Left ventricle myocardium superior (tissue), 1 donor: ENCODE measurements around the gene C1R. TPM values are rescaled to one million over a fixed set of nuclear protein-coding genes. Genes with fewer than 3 reads are reported as not detected.

Source experiments
- ATAC-seq: fragments of 200-7000 bp; cut with Tn5 transposase; one replicate; pipeline ENCODE4 v1.9.1; 2020; ENCODE audit warnings: mild to moderate bottlenecking, moderate library complexity
- DNase-seq: peaks from one replicate; pipeline ENCODE4 v3.0.0-alpha.2; 2020
- intact Hi-C: fragments of 100-400 bp; cut with micrococcal nuclease; formaldehyde crosslinking; loops from one replicate; pipeline ENCODE4 v1.11.0; 2022
- long read RNA-seq: library from polyadenylated mRNA; unstranded; transcript quantifications from one replicate; pipeline ENCODE4 v2.0.0, GENCODE V29; 2021
- total RNA-seq: library from RNA; stranded (reverse); fragmentation: NEBNext Ultra II Directional; extraction: Animal tissue kit (Norgen Biotek cat#: 25700); gene quantifications from one replicate; pipeline ENCODE4 v1.2.1, GENCODE V29; 2021
- donor health status: DM: no; HTN: yes; CAD: no; lungs with severe emphysema.

The C1R gene
- total RNA-seq = 142 TPM
- long read RNA-seq, transcript C1R-215 (11 exons, 2,508 nt) = major isoform, 103 of 191 reads
- long read RNA-seq, partial matches to known transcripts = 78 of 191 reads
- long read RNA-seq, other reads (novel, unspliced or antisense) = 8 of 191 reads

DNA sequence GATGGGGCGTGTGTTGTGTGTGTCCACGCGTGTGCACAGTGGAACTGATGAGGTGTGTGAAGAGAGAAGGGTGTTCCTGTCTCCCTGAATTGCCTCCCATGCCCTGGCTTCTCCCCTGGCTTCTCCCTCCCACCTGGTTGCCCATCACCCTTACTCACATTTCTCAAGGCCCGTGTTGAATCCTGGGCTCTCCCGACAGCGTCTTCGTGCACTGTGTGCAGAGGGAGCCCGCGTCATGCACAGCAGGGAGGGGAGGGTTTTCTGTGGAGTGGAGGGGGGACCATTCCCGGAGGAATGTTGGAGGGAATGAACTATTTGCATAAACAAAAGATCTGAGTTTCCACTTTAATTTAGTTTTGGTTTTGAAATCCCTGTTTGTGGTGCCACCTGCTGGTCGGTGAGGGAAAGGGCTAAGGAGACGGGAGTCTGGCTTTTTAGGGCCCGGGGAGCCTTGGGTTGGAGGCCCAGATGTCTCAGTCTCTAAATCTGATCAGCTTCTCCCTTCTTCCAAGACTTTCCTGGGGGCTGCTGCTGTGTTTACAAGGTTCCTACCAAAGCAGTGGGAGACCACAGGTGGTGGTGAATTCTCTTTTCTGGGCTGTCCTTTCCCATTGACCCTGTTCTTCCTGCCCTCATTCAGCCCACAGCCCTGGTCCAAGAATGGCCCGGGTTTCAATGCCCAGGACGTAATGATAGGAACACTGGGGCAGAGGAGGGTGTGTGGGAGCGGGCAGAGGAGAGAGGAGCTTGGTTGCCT, at the start of gene C1R:
Gene C1R (minus strand): TSS at position 217 of the 757 bp plus-strand sequence. CDS start 57 bp downstream, at position 160.
- ATAC-seq (peak; percentile 85), DNase-seq (peak; percentile 78)
- intact Hi-C loops = no loop called here

GRCh38 chr12:7141351-7142005, 49.2 kb upstream of the C1R start:
- DNase-seq = no peak
- intact Hi-C loops = no loop called here
- ATAC-seq = no peak

- intact Hi-C loops = no loop called here
- DNase-seq (no peak), ATAC-seq (no peak)
Observed at GRCh38 chr12:7139200-7139599, 47.0 kb upstream of the C1R start.

- ATAC-seq (no peak), DNase-seq (no peak)
- intact Hi-C loops = no loop called here
Observed at GRCh38 chr12:7137908-7138307, 45.7 kb upstream of the C1R start.

GRCh38 chr12:7136676-7137075, 44.4 kb upstream of the C1R start:
- DNase-seq = no peak
- intact Hi-C loops = no loop called here

GRCh38 chr12:7136071-7136470, 43.8 kb upstream of the C1R start:
- ATAC-seq (no peak), DNase-seq (no peak)
- intact Hi-C loops = no loop called here

More at GRCh38 chr12:7136676-7137075, 44.4 kb upstream of the C1R start:
- ATAC-seq = no peak

DNA sequence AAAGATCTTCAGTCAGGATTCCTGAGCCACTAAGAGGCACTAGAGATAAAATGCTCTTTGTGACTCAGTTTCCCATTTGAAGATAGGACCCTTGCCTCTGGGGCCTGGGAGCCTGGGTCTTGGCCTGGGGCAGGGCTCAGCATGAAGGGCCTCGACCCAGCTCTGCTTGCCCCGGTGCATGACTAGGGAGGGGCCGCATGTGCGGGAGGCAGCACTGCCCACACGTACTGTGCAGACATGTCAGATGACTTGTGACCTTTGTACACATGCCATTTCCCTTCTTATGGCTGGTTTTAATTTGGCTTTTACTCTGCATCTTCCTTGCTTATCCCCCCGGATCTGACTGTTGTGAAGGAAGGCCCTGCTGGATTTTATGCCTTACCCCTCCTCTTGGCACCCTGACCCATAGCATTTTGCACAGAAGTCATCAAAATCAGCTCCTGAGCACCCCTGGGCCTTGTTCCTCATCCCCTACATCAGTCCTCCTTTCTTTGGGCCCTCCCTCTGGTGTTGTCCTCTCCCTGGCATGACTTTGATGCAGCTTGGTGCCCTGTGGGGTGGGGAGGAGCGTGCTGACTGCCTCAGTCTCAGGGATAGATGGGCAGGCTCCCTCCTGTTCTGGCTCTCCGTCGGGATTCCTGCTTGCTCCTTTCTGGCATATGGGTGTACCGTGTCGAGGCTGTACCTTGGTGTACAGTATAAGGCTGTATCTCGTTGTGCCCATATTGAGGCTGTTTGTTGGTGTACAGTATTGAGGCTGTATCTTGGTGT, 42.3 kb upstream of the C1R start:
- intact Hi-C loops = no loop called here
- ATAC-seq (no peak), DNase-seq (no peak)

DNA sequence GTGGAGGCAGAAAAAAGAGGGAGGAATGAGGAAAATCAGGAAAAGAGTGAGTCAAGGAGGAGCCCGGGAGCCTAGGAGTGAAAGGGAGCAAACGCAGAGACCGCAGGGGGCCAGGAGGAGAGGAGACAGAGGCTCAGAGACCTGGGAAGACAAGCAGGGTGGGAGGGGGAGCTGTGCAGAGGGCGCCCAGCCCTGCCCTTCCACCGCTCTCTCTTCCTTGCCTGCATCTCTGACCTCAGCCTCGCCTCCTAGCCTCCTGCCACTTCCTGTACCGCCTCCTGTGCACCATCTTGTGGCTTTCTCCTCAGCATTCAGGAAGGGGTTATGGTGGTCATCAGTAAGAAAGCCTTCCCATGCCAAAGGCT, 39.2 kb upstream of the C1R start:
- DNase-seq = no peak
- ATAC-seq = no peak
- intact Hi-C loops = no loop called here

- DNase-seq (peak; percentile 56), ATAC-seq (peak; percentile 61)
- intact Hi-C loops = no loop called here
Observed at GRCh38 chr12:7130701-7131501, 38.7 kb upstream of the C1R start.

- DNase-seq = peak; percentile 80
- ATAC-seq = peak; percentile 85
- intact Hi-C loops = no loop called here
Observed at GRCh38 chr12:7129872-7130691, 37.8 kb upstream of the C1R start, which contains the start of gene CLSTN3. TSS of gene CLSTN3 (plus strand) at chr12:7130371. CDS start at chr12:7130649, 278 bp downstream.

- ATAC-seq (no peak), DNase-seq (no peak)
- intact Hi-C loops = no loop called here
Observed at GRCh38 chr12:7129287-7129871, 37.1 kb upstream of the C1R start.

- DNase-seq (no peak), ATAC-seq (no peak)
- intact Hi-C loops = no loop called here
Observed at GRCh38 chr12:7128681-7129286, 36.5 kb upstream of the C1R start, which contains the start of gene RBP5. TSS of gene RBP5 (minus strand) at chr12:7128889. CDS start at chr12:7128775, 114 bp downstream.

- DNase-seq (no peak), ATAC-seq (no peak)
- intact Hi-C loops = no loop called here
Observed at GRCh38 chr12:7127916-7128626, 35.8 kb upstream of the C1R start.

DNA sequence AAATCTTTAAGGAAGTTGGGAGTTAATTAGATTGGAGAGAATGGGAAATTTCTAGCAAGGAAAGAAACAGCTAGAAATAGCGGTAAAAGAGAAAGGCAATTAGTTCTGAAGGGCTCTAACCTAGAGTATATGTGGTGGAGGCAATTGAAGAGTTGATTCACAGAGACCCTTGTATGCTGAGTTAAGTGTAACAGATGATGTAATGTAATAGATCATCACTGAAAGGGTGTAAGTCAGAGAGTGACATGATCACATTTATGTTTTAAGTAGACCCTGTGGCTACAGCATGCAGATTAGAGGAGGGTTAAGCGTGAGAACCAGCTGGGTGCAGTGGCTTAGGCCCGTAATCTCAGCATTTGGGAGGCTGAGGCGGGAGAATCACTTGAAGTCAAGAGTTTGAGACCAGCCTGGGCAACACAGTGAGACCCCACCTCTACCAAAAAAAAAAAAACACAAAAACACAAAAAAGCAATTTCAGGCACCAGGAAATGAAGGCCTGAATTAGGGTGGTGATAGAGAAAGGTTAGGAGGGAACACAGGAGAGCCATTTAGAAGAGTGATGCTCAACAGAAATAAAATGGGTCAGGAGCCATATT, 33.5 kb upstream of the C1R start:
- ATAC-seq (no peak), DNase-seq (no peak)
- intact Hi-C loops = no loop called here

DNA sequence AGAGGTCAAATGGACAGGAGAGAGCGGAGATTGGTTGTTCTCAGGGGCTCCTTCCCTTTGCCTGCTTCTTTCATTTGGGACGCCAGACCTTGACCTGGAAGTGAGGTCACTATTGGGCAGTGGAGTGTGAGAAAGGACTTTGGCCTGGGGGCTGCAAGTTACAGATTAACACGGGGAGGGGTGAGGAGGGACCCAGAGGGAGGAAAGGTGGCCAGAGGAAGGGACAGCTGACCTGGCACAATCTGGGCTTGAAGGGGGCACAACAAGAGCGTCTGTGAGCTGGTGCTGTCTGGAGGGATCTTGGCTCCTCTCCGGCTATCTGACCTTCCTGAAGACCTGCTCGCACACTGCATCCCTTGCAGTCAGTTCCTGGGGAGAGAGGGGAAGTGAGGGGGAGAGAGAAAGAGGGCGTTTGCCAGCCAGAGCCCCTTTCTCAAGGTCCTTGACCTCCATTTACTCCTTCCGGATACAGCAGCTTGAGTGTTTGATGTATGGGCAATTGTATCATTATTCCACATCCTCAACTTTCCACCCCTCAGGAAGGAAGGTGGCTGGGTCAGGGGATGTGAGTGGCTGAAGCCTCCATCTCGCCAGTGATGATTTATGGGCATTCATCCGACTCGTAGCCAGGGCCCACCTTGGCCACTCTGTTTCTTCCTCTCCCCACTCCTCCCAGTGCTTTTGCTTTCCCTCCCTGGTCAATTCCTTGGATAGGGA, 31.7 kb upstream of the C1R start:
- ATAC-seq (no peak), DNase-seq (no peak)
- intact Hi-C loops = no loop called here
